ENCODE measurements around the gene ADAM10.
"Not testable (repeated sequence)": the region's sequence is repeated elsewhere in the genome, so short reads cannot be mapped to it uniquely, and the experiment has no call there.

The ADAM10 gene

GRCh38 chr15:58669108-58669507 lies 80.4 kb downstream of the ADAM10 start:
- no peak for DNase-seq

DNA sequence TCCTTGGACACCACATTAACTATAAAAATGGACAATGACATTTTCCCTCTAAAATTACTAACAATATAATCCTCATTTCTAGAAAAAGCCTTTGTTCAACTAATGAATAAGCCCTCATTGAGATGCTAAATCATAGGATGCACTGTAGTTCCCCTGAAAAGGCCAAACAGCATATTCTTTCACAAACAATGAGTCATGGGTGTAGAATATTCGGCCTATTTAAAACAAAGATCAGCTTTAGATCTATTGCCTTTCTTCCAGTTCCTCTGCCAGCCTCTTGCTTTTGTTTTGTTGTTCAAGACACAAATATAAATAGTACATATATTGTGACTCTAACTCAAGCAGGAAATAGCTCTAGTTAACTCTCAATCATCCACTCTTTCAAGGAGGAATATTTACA lies 82.5 kb downstream of the ADAM10 start:
- DNase-seq: no peak

- DNase-seq: no peak
Observed at GRCh38 chr15:58665672-58666071, 83.8 kb downstream of the ADAM10 start.

DNA sequence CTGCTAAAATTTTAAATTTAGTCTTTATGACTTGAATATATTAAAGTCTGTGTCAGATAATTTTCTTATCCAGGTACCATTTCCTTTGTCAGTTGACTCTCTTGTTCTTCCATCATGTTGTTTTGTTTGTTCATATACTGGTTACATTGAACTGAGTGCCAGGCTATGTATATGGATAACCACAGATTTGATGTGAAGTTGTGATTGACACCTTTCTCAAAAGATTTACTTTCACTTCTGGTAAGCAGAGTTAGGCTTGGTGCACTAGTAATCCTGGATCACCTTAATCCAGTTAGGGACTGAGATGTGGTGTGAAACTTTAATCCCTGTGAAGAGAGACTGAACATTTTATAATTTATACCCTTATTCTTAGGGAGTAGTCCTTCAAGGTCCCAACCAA lies 99.4 kb downstream of the ADAM10 start:
- DNase-seq: no peak

DNA sequence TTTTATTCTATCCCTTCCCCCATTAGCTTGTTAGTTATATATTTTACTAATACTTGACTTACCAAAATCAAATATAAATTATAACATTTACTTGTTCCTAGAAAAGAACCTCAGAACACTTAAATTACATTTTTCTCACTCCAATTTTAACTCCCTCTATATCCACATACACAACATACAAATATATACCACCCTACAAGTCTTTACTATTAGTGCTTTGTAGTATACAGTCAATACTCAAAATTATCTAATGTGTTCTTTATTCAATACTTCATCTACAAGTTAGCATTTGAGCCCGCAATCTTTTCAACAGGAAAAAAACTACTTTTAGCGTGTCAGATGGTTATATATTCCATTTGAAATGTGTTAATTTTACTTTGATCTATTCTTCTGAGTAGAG lies 100.3 kb downstream of the ADAM10 start:
- DNase-seq: no peak

DNA sequence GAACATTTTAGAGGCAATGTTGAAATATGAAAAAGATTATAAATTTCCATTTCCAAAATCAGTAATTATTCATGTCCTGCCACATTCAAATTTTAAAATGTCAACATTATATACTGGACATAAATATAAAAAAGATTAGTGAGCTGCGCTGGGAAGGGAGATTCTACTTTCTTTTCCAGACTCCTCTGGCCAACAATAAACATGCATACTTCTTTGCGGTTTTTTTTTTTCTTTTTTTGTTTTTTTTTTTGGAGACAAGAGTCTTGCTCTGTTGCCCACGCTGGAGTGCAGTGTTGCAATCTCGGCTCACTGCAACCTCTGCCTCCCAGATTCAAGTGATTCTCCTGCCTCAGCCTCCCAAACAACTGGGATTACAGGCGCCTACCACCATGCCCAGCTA lies 105.5 kb downstream of the ADAM10 start:
- no peak for DNase-seq

- DNase-seq: no peak
Observed at GRCh38 chr15:58641660-58642059, 107.8 kb downstream of the ADAM10 start.

- DNase-seq: no peak
Observed at GRCh38 chr15:58639992-58640391, 109.5 kb downstream of the ADAM10 start.

- DNase-seq: no peak
Observed at GRCh38 chr15:58639002-58639756, 110.3 kb downstream of the ADAM10 start.

DNA sequence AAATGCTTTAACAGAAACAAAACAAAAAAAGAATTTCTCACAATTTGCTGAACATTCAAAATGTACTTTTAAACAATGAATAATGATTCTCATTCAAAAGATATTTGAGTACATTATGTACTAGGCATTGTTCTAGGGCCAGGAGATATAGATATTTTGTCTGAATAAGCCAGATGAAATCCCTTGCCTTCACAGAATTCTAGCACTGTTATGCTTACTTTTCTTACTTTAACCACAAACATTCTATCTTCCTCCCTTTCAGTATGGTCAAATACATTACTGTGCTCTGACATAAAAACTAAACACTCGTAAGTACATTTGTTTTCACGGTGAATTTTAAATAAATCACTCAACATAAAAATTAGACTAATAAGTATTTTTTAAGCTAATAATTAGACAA lies 116.7 kb downstream of the ADAM10 start:
- no peak for DNase-seq

DNA sequence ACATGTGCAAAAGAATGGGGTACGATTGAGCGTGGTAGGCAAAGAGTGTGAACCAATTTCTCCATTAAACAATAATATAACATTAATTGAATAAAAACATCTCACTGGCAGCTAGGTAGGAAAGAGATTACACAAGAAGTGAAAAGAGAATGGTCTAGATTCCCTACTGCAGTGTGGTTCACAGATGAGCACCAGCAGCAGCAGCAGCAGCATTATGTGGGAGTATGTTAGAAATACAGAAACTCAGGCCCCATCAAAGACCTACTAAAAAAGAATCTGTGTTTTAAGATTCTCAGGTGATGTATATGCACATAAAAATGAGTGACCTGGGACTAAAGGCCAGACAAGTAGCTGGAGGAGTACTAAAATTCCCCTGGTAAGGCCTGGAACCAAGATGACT lies 118.2 kb downstream of the ADAM10 start:
- no peak for DNase-seq

GRCh38 chr15:58629625-58630024 lies 119.9 kb downstream of the ADAM10 start:
- no peak for DNase-seq

- DNase-seq: no peak
Observed at GRCh38 chr15:58628206-58628947, 121.1 kb downstream of the ADAM10 start.

- no peak for DNase-seq
Observed at GRCh38 chr15:58627701-58628100, 121.8 kb downstream of the ADAM10 start.

DNA sequence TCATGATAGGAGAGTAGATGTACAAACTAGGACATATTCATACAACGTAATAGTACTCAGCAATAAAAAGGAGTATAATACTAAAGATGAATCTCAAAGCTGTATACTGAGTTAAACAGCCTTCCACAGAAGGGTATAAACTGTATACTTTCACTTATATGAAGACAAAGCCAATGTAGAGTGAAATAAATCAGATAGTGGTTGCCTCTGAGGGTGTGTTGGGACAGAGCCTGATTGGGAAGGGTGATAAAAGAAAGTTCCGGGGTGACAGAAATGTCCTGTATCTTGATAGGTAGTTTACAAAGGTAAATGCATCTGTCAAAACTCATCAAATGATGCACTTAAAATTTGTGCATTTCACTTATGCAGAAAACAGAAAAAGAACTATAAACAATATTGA lies 122.5 kb downstream of the ADAM10 start:
- DNase-seq: no peak

- DNase-seq: no peak
Observed at GRCh38 chr15:58626378-58626777, 123.1 kb downstream of the ADAM10 start.

GRCh38 chr15:58622877-58623276 lies 126.6 kb downstream of the ADAM10 start:
- DNase-seq: no peak

DNA sequence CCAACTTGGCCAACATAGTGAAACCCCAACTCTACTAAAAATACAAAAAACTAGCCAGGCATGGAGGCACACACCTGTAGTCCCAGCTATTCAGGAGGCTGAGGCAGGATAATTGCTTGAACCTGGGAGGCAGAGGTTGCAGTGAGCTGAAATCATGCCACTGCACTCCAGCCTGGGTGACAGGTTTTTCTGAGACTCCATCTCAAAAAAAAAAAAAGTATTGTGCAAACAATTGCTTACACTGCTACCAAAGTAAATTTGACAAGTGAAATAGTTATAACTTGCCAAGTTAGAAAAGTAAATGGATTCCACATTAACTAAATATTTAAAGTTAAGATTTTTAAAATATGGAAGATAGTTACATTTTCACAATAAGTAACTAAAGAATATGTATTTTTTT lies 129.2 kb downstream of the ADAM10 start:
- DNase-seq: not testable (repeated sequence)

DNA sequence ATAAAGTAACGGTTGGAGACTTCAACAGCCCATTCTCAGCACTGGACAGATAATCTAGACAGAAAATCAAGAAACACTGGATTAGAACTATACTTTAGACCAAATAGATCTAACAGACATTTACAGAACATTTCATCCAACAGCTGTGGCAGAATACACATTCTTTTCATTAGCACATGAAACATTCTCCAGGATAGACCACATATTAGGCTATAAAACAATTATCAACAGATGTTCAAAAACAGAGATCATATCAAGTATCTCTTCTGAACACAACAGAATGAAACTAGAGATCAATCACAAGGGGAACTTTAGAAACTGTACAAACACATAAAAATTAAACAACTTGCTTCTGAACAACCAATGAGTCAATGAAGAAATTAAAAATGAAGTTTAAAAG lies 133.3 kb downstream of the ADAM10 start:
- DNase-seq: no peak

DNA sequence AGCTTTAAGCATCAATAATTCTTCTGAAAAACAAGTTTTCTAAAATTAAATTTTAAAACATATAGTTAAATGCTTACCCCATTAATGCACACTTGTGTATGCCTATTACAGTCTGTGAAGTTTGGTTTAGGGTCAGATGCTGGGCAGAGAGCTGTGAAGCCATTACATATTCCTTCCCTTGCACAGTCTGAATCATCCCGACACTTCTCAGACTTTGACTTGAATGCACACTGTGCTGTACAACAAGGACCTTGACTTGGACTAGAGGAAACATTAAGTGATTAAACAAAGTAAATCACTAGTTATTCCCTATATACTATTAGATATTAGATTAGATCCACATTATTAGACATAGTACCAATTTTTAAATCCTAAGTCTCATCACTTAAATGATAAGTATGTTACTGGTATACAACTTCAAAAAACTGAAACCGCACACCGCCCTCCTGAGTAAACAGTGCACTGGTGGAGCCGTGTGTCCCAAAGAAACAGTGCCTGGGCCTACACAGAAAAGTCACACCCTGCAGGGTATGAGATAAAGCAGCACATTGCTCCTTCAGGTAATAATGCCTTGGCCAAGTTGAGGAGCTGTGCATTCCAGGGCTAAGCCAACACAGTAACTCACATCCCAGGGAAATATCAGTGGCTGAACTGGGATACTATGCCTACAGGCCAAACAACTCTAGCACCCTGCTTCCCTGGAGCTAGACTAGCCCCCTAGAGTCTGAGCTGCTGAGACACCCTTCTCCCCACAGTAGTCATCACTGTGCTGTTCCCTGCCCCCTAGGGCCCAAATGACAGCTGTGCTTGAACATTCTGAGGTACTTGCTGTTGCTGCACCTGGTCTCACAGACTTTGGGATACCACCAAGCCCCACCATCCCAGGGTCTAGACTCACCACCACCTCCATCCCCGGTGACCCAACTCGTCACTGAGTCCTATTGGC lies 137.5 kb downstream of the ADAM10 start:
- DNase-seq: no peak

- no peak for DNase-seq
Observed at GRCh38 chr15:58608711-58609110, 140.8 kb downstream of the ADAM10 start.

GRCh38 chr15:58608129-58608590 lies 141.3 kb downstream of the ADAM10 start:
- no peak for DNase-seq

- DNase-seq: no peak
Observed at GRCh38 chr15:58606577-58607080, 142.9 kb downstream of the ADAM10 start.
